DMS53 treated with DMSO at 0.1 percent for 48 hours (cell line): ENCODE data around the gene RAB8B.

ENCODE experiments used
- DNase-seq: peaks from one replicate; lab custom pipeline; 2025; ENCODE audit not compliant: unreplicated experiment; lab: John Stamatoyannopoulos, UW

The RAB8B gene

DNA sequence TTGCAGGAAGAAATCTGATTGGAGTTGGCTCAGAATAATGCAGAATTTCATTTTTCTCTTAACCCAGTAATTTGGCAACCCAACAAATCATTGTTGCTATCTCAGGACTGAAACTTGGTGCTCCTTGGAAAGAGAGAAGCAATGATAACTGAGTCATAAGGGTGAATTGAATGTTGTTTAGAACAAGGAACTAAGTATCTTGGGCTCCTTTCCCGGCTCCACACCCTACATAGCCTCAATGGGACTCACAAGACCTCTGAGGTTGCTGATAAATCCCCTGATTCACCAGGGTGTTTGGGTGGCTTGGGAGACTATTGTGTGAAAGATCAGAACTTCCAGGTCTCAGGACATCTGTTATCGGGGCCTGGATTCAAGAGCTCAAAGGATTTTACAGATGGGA is 7.8 kb upstream of the RAB8B start:
- DNase-seq = no peak

DNA sequence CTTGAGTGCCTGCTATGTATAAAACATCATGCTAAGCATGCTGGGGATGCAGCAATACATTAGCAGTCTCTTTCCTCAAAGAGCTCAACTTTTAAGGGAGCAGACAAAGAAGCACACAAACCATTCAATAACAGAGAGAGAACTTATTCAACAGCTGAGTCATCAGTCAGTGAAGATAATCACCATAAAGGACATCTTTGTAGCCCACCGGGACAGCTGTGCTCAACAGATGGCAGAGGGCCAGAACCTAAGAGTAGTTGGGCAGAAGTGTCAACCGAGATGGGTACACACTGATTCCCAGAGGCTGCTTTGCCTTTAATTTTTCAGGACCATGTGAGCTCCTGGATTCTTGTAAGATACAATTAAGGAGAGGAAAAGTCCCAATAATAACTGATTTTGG is 4.2 kb upstream of the RAB8B start:
- DNase-seq = no peak

DNA sequence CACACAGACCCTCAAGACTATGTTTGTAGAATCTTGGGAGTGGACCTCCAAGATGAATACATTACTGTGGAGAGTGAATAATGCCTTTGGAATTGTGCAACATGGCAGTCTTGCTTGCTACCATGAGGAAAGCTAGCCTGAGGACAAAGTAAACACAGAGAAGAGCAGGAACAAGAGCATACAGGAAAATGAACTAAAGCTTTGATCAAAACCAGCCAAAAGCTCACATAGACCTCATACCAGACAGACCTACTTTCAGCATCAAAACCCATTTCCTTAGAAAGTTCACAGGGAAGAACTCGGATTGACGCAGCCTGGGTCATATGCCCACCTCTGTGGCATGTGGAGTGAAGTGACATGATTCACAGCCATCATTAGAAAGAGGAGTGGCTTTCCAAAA is 3.3 kb upstream of the RAB8B start:
- no peak for DNase-seq

DNA sequence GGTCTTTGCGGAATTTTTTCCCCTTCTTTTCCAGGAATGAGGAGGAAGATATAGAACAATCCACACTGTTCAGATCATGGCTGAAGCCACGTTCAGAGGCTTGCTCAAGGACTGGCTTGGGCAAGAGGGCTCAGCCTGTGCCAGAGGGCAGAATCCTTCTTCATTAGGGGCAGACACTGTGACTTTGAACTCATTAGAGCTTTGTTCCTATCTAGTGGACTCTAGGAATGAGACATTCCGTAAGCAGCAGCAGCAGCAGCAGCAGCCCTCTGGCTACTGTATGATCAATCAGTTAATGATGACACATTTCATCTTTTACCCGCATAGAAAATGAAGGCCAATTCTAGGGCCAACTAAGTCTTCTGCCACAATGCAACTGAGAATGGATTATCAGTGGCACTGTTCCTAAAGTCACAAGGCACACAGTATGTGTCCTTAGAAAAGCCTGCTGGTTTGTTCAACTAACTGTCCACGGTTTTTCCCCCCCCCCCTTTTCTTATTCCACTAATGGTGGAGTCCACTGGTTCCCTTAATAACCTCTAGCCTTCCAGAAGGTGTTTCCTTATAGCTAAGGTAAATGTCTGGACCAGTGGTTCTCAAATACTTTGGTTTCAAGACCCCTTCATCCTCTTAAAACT is 1.7 kb upstream of the RAB8B start:
- DNase-seq = no peak

DNA sequence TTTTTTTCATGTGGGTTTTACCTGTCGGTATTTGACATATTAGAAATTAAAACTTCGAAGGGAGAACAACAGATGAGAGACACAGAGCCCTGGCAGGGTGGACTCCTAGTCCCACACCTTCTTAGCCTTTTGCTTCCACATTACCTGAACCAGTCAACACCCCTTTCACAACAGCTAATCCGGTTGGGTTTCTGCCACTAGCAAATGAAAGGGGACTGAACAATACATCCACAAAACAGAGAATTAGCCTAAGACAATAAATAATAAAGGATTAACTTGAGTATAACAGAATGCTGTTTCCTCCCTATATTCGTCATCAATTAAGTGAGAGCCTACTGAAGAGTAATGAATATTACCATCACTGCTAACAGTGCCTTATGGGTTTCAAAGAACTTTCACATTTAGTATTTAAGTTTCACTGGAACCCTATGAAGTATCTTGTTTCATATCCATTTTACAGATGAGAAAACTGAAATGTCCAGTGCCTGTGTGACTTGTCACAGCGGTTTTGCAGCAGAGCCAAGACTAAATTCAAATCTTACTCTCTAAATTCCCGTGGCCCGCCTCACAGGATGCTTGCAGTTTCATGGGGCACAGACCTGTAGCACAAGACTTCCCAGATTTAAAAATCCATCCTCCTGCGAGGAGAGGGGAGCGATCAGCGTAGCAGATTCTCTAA is 1.0 kb upstream of the RAB8B start:
- DNase-seq = no peak

DNA sequence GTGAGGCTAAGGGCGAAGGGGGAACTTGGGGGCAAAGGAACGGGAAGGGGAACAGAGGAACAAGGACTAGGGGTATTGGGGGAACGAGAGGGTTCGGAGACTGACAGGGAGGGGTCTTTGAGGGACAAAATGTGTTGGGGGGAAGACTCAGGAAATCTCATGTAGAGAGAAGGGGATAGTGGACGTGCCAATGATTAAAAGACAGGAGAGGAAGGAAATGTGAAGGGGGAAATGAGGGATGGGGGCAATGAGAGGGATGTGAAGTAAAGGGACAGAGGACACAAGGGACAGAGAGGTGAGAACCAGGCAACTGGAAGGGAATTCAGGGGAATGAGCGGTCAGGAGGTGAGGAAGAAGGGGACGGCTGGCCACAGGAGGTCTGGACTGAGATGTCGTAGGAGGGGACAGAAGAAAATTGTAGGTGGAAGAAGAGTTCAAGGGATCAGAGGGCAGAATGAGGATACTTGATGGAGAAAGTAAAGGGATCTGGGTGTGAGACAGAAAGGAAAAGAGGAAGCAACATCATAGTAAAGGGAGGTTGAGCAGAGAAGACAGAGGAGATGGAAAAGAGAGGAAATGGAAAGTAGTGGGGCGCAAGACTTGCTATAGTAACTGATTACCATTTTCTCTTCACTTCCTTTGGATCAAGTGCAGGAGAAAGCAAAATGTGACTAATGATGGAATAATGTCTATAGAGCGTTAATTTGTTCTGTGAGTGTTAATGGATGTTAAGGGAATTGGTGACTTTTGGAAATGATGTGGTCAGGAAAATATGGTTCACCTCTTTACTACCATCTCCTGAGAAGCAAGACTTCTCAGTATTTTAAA is 749 bp downstream of the RAB8B start:
- DNase-seq = no peak

DNA sequence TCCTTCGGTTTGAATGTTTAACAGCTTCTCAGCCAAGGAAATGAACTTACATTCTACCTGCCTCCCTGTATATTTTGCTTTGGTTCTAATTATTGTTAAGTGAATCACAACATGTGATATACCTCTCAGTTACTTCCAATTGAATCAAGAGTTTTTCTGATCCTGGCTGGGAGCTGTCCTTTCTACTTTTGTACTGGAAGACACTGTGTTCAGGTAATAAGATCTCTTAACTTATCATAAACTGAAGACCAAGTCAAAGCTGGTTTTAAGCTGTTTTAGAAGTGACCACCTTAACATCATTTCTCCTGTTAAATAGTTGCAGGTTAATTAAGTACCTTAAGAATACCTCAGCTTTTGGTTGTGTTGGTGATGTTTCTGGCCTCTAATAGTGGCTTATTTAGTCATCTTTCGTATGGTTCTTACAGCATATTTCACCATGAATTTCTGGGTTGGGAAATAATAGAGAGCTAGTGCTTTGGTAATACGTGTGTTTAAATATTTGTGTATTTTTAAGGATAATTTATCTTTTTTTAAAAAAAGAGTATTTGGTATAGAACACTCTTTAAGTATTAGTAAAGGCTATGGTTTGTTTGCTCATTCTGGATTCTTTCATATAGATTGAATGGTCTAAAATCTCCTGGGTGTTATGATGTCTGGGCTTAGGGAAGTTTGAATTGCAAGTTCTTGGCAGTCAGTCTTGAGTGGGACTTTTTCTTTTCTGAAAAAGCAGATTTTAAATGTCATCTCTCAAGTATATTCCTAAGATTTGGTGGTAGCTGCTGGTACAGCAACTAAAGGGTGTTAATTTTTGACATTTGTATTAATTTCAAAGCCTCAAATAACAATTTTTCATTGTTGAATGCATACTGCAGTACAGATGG is 1.6 kb downstream of the RAB8B start:
- DNase-seq = no peak

DNA sequence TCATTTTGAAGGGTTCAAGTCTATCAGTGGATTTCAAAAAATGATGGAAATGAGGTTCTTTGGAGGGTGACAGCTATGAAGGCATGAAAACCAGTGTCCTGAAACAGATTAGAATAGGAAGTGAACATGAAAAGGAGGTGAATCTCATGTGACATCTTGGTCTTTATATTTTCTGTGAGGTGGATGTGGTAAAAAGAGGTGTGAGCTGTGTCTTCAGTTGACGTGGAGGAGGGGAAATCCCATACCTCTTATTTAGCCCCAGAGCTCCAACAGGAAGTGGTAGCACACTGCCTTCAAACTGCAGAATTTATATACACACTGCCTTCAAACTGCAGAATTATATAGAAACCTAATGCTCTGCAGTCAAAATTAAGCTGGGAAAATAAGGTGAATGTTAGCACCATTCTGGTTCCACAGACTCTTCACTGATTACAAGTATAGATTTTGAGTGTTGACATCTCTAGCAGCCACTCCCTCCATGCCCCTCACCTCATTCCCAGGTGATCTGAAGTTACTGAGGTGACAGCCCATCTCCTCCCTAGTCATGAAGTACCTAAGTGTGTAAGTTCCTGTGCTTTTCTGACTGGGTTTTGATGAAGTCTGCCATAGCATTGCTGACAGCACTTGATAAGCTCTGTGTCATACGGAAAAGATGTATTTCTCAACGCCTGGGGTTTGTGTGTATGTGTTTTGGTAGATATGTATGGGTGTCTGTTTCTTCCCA is 2.7 kb downstream of the RAB8B start:
- no peak for DNase-seq

DNA sequence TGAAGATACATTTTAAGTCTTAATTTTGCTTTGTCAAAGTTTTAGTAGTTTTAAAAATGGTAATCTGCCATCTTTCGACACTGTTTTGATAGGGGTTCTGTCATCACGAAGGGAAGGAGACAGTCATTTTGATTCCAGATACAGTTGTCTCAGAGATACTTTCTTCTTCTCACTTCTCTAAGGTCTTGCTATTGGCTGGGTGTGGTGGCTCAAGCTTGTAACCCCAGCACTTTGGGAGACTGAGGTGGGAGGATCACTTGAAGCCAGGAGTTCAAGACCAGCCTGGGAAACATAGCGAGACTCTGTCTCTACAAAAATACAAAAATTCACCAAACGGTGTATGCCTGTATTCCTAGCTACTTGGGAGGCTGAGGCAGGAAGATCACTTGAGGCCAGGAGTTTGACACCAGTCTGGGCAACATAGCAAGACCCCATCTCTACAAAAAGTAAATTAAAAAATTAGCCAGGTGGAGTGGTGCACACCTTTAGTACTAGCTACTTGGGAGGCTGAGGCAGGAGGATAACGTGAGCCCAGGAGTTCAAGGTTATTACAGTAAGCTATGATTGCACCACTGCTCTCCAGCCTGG is 3.3 kb downstream of the RAB8B start:
- no peak for DNase-seq

DNA sequence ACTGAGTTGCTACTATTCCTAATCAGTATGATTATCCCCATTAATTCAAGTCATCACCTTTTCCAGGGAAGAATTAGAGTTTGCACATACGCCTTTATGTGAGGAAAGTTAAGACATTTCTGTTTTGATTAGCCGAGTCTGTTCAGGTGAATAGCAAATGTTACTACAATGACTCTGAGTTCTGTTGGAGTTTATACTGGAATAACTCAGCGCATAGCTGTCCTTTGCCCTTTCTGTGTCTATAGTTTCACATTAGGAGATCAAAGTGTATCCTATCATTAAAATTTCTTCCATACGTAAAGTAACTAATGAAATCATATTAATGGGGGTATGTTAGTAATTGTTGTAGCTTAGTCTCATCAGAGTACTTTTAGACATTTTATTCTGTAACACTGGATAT is 4.9 kb downstream of the RAB8B start:
- no peak for DNase-seq

DNA sequence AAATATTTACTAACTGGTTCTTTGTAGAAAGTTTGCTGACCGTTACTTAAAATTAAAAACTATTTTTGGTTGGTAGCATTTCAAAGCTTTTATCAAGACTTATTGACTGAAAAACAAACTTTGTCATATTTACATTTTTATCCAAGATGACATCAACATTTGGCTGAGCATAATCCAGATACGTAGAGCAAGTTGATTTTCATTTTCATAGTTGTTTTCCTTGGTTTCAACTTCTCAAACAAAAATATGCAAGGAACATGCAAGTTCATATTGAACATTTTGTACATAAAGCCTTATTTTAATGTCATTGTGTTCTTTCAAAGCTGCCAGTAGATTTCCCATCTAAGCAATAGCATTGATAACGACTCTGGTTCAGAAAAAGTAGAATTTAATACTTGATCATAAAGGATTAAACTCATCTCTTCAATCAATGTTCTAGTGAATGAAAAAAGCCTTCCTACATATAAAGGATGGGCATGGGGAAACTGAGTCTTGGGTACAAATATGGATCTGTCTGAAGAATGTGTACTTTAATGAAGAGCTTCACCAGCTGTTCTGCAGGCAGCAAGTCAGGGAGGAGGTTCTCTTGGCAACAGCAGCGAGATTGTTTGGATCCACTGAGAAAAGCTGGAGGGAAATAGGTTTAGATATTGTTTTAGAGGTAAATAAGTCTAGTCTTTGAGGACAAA is 5.6 kb downstream of the RAB8B start:
- DNase-seq = no peak

DNA sequence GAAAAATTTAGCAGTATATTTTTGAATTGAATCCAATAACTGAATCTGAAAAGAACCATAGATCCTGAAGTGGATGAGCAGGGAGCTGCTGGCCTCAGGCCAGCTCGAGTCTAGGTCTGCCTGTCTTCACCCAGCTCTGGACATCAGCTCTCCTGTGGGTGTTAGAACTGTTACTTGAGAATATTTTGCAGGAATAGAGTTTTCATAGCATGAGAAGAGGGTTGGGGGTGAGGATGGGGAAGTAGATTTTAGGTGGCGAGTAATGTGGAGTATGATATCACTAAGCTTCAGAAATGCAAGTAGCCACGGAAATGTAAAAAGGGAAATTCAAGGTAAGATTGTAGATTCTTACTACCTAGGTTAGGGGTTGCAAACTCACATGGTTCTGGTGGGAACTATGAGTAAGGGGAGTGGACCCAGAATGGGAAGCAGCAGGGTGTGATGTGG is 6.2 kb downstream of the RAB8B start:
- no peak for DNase-seq

DNA sequence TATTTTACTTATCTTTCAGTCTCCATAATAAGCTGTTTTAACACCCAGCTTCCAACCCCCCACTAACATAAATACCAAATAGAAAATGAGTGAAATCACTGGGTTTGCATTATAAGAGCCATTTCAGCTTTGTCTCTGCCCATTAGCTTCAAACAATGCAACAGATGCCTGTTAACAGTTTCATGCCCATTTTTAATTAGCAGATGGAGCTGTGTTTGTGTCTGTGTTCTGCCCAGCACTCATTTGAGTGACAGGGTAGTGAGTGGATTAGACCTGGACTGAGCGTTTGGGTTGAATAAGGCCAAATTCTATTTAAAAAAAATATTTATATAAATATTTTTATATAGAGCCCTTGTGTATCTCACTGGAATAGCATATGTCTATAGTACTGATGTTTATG is 7.4 kb downstream of the RAB8B start:
- DNase-seq = no peak

DNA sequence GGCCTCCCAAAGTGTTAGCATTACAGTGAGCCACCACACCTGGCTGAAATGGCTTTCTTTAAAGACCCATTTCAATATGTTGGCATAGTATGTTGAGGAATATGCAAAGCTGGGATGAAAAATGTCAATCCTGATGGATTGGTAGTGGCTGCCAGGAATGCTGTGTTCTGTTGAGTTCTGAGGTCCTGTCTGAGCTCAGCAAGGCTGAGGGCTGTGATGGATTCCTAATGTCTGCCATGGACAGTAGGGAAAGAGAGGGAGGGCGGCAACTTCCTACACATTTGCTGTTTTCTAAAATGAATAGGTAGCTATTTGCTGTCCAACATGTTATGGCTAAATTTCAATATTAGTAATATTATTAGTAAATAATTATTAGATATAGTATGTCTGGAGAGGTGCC is 8.2 kb downstream of the RAB8B start:
- DNase-seq = no peak

DNA sequence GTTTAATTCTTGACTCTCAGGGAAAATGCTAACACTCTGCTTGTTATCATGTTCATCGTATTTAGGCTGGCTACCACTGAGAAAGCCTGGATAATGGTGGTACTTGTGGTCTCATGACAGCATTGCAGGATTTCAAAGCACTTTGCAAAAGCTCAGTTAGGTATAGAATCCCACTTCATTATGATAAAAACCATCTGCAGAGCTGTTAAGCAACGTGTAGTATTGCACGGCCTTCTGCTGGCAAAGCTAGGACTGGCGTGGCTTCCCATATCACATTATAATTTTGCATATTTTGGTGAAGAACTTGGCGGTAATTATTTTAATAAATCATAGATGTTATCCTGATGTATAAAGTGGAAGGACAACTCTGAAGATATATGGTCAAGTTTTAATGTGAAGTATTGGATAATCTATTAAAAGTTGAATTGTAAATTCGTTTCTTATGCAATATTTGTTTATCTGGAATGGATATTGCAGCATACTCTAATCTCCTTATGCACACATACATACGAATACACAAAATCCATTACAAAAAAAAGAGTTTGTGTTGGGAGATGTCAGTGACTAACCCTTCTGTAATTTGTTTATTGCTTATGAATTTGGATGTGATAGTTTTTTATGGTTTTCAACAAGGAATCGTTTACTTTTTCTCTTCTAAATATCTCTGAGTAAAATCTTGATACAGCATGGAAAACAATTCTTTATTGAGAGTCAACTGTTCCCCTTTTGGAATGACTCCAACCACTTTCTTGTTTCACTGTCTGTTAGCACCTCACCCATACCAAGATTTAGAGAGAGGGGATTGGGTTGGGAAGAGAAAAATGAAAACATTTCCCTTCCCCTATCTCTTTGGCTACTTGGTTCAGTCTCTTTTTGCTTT is 9.2 kb downstream of the RAB8B start:
- DNase-seq = no peak

DNA sequence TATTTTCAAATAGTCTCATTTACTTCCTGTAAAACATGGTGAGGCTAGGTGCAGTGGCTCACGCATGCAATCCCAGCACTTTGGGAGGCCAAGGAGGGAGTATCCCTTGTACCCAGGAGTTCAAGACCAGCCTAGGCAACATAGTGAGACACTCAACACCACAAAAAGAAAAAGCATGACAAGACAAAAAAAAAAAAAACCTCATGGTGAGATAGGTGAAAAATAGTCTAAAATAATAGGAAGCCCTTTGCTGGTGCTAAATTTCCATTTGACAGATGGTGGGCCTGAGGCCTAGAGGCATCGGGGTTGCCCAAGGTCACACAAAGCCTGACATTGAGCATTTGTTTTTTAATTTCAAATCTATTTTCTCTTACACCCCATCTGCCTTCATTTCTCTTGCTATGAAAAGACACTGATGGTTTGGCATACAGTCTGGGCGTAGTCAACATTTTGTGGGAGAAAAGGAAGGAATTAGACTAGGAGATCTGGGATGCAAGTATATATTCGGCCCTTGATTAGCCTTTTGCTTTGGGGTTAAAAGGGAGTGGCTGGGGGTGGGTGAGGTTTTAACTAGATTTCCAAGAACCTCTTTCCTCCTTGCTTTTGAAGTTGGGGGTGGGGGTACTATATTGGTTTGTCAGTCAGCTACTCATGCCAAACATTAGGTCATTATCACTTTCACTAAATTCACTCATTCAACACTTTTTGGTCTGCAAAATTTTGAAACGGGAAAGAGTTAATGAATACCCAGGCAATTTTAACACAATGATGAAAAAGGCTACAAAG is 11.3 kb downstream of the RAB8B start:
- no peak for DNase-seq

DNA sequence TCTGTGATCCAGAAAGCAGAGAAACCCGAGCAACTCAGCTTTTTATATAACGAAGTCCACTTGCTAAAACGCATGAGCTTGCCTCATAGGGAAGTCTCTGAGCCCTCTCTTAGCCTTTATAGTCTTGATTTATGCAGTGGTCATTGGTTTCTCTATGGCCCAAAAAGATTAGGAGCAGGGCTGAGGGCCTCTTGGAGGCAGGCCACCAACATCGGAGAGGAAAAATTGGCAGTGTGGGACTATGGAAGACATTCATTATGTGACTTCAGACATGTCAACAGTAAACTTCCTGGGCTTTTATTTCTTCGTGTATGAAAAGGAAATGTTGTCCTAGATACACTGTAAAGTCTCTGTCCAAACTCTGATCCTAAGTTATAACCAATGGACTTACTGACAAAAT is 13.5 kb downstream of the RAB8B start:
- DNase-seq = no peak
